Activated CD4-positive, alpha-beta T cell treated with anti-CD3 and anti-CD28 coated beads, Interleukin-2, amount 50 U/mL, for 4 hours (primary cell): ENCODE measurements around the gene DOK5.

Source experiments
- DNase-seq, 2 experiments: peaks; one replicate each; pipeline ENCODE4 v3.0.0-alpha.2; 2020

Gene DOK5

GRCh38 chr20:54650052-54650719 is 174.8 kb downstream of the DOK5 start:
- DNase-seq, result no peak

GRCh38 chr20:54651252-54651651 is 175.9 kb downstream of the DOK5 start:
- DNase-seq, result no peak

- no peak for DNase-seq
Observed at GRCh38 chr20:54654450-54654849, 179.1 kb downstream of the DOK5 start.

- DNase-seq, result no peak
Observed at GRCh38 chr20:54657268-54657826, 182.0 kb downstream of the DOK5 start.

GRCh38 chr20:54658525-54658924 is 183.1 kb downstream of the DOK5 start:
- no peak for DNase-seq

GRCh38 chr20:54661265-54661664 is 185.9 kb downstream of the DOK5 start:
- DNase-seq, result no peak

- DNase-seq, result no peak
Observed at GRCh38 chr20:54661880-54662465, 186.6 kb downstream of the DOK5 start.

- DNase-seq, result no peak
Observed at GRCh38 chr20:54665812-54666211, 190.4 kb downstream of the DOK5 start.

- DNase-seq, result no peak
Observed at GRCh38 chr20:54668271-54669039, 193.1 kb downstream of the DOK5 start.

- no peak for DNase-seq
Observed at GRCh38 chr20:54669040-54669363, 193.6 kb downstream of the DOK5 start.

GRCh38 chr20:54678253-54678652 is 202.9 kb downstream of the DOK5 start:
- no peak for DNase-seq

- no peak for DNase-seq
Observed at GRCh38 chr20:54680439-54680838, 205.0 kb downstream of the DOK5 start.

GRCh38 chr20:54680872-54681619 is 205.7 kb downstream of the DOK5 start:
- DNase-seq, result no peak

GRCh38 chr20:54681869-54682268 is 206.5 kb downstream of the DOK5 start:
- no peak for DNase-seq

GRCh38 chr20:54688476-54688875 is 213.1 kb downstream of the DOK5 start:
- DNase-seq, result no peak

GRCh38 chr20:54690323-54690722 is 214.9 kb downstream of the DOK5 start:
- DNase-seq, result no peak

- DNase-seq, result no peak
Observed at GRCh38 chr20:54691327-54691726, 215.9 kb downstream of the DOK5 start.

- DNase-seq, result no peak
Observed at GRCh38 chr20:54692168-54692887, 216.9 kb downstream of the DOK5 start.

GRCh38 chr20:54694516-54694915 is 219.1 kb downstream of the DOK5 start:
- DNase-seq, result no peak

GRCh38 chr20:54698373-54698772 is 223.0 kb downstream of the DOK5 start:
- DNase-seq, result no peak
